Adrenal gland (tissue), 5 donors: Measurements from ENCODE around the gene PWWP3B.

ENCODE experiments used
- CTCF ChIP-seq, 6 experiments: fragments of 450-650 bp in 4 of 6; fragments of 200-600 bp in 2 of 6; sonication (generic) in 1 of 6; IDR thresholded peaks; 1 replicate in 5 of 6; 2 replicates in 1 of 6; pipeline versions ENCODE4 v1.5.1 to v1.8.0; 2016 to 2021; ENCODE audit warnings: antibody characterized with exemption in 6 of 6, mild to moderate bottlenecking in 2 of 6, moderate library complexity in 1 of 6
- POLR2A ChIP-seq, 2 donors: fragments of 450-650 bp; IDR thresholded peaks; one replicate each; pipeline ENCODE4 v1.6.1; 2017; ENCODE audit warnings: antibody characterized with exemption in 2 of 2, mild to moderate bottlenecking in 2 of 2, moderate library complexity in 1 of 2
- donor health status: DM: no; HTN: no; CAD: no.

GRCh38 chrX:106203315-106203714, 35.2 kb downstream of the PWWP3B start:
- no peak for TF ChIP-seq CTCF (IDR thresholded peaks at IDR 0.05)
- no peak for TF ChIP-seq POLR2A (IDR thresholded peaks at IDR 0.05)
